Activated CD4-positive, alpha-beta T cell treated with anti-CD3 and anti-CD28 coated beads for 48 hours (primary cell): Measurements from ENCODE around the gene CEACAM19.
"Not testable (repeated sequence)": the region's sequence is repeated elsewhere in the genome, so short reads cannot be mapped to it uniquely, and the experiment has no call there.

Experiments used
- DNase-seq: peaks from one replicate; pipeline ENCODE4 v3.0.0-alpha.2; 2020

Gene CEACAM19

DNA sequence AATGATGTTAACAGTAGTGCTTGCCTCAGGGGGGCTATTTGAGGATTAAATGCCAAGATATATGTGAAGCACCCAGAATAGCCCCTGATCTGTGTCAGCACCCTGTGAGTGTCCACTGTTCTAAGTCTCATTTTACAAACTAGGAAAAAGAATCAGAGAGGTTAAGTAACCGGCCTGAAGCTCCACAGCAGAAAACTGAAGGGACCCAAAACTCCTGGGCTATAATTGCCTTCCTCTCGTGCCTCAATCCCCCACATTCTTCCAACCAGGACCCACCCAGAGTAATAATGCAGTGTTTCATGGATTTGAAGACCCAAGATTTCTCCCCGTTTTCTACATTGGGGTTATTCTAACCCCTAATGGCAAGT is 25.2 kb upstream of the CEACAM19 start:
- DNase-seq: no peak

DNA sequence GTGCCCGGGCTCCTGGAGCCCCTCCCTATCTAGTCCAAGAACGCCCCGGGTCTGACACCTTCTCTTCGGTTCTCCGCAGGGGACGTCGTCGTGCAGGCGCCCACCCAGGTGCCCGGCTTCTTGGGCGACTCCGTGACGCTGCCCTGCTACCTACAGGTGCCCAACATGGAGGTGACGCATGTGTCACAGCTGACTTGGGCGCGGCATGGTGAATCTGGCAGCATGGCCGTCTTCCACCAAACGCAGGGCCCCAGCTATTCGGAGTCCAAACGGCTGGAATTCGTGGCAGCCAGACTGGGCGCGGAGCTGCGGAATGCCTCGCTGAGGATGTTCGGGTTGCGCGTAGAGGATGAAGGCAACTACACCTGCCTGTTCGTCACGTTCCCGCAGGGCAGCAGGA is 24.1 kb upstream of the CEACAM19 start:
- no peak for DNase-seq

DNA sequence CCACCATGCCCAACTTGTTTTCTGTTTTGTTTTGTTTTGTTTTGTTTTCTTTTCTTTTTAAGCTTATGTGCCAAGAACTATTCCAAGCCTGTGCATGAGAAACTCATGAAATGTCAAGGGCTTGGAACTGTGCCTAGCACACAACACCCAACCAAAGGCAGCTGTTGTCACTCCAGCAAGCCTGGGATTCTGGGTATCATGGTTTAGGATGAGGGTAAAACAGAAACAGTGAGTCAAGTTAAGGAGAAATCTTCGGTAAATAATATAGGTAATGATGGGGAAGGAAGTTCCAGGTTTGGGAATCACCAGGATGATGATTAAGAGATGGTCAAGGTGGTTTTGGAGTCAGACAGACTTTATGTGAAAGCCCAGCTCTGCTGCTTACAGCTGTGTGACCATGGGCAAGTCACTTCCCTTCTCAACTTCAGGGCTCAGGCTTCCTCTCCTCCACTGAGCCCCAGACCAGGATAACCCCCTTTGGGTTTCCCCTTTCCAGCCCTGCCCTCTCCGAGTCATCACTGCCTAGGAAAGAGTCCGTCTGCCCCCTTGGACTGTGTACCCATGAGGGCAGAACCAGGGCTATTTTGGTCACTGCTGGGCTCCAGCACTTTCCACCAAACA is 22.5 kb upstream of the CEACAM19 start:
- no peak for DNase-seq

DNA sequence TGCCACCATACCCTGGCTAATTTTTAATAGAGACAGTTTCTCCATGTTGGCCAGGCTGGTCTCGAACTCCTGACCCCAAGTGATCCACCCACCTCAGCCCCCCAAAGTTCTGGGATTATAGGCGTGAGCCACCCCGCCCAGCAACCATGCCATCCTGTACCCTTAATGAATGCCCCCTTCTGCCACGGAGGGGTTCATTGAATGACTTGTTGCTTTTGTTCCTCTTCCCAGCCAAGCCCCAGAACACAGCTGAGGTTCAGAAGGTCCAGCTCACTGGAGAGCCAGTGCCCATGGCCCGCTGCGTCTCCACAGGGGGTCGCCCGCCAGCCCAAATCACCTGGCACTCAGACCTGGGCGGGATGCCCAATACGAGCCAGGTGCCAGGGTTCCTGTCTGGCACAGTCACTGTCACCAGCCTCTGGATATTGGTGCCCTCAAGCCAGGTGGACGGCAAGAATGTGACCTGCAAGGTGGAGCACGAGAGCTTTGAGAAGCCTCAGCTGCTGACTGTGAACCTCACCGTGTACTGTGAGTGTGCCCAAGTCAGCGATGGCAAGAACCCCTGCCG is 21.6 kb upstream of the CEACAM19 start:
- DNase-seq: no peak

DNA sequence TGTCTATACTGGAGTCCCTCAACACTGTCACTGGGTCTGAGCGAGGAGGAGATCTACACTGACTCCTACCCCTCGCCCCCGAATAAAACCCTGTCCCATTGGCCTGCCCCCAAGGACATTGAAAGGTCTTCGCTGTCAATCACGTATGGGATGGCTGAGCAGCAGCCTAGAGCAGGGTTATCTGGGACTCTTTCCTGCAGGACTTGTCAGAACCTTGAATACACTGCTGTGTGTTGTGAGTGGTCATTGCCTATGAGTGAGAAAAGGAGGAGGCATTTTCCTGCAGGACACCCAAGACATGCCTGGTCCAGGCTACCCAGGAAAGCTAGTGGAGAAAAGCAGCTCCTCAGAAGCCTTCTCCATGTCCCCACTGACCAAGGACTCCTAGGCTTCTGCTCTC is 17.9 kb upstream of the CEACAM19 start:
- DNase-seq: no peak

DNA sequence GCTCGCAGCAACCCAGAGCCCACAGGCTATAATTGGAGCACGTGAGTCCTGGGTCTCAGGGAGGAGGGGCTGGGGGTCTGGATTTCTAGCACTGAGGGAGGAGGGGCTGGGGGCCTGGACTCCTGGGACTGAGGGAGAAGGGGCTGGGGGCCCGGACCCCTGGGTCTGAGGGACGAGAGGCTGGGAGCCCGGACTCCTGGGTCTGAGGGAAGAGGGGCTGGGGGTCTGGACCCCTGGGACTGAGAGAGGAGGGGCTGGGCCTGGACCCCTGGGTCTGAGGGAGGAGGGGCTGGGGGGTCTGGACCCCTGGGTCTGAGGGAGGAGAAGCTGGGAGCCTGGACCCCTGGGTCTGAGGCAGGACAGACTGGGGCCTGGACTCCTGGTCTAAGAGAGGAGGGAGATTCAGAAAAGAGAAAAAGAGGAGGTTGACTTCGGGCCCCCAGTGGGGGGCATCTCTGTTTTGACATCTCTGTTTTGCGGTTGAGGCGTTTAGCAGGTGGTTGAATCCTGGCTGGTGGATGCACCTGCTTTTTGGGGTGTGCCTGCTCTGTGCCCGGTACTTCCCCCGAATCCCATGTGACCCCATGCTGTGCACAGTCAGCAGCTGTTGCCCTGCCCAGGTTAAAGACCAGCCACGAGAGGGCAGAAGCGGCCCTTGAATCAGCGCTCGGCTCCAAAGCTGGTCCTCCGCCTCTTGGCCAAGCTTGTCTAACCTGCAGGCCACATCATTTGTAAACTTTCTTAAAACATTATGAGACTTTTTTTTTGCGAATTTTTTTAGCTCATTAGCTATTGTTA is 17.1 kb upstream of the CEACAM19 start:
- peak; percentile 85 for DNase-seq

- DNase-seq: peak; percentile 83
Measured at GRCh38 chr19:44657211-44657921, 13.9 kb upstream of the CEACAM19 start.

- DNase-seq: no peak
Measured at GRCh38 chr19:44658069-44658733, 13.1 kb upstream of the CEACAM19 start.

- DNase-seq: no peak
Measured at GRCh38 chr19:44660081-44660480, 11.2 kb upstream of the CEACAM19 start.

GRCh38 chr19:44661205-44661604 is 10.1 kb upstream of the CEACAM19 start:
- no peak for DNase-seq

- no peak for DNase-seq
Measured at GRCh38 chr19:44661904-44662303, 9.4 kb upstream of the CEACAM19 start.

GRCh38 chr19:44662691-44663385 is 8.4 kb upstream of the CEACAM19 start:
- DNase-seq: no peak

- no peak for DNase-seq
Measured at GRCh38 chr19:44663996-44664395, 7.3 kb upstream of the CEACAM19 start.

- no peak for DNase-seq
Measured at GRCh38 chr19:44664976-44665375, 6.3 kb upstream of the CEACAM19 start.

DNA sequence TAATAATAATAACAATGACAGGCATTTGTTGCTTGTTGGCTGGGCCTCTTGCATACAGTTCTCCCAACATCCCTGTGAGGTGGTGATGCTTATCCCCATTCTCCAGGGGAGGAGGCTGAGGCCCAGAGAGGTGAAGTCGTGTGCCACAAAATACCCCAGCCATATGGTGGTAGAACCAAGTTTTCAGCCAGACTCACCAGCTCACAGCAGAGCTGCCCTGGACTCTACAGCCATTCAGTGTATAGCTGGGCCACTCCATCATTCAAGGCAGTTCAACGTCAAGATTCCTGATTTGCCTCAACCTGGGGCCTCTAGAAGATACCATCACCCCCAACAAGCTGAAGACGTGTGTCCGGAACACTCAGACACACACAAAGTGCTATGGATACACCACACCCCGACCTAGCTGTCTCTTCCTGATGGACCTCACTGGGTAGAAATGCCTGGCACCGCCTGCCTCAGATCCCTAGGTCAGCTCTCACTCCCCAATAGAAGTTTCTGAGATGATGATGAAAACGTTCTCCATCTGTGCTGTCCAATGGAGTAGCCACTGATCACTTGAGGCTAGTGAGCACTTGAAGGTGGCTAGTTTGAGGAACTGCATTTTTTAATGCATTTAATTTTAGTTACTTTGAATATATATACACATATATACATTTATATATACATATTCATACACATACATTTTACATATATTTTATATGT is 4.3 kb upstream of the CEACAM19 start:
- no peak for DNase-seq

- DNase-seq: no peak
Measured at GRCh38 chr19:44668985-44669764, 2.1 kb upstream of the CEACAM19 start.

DNA sequence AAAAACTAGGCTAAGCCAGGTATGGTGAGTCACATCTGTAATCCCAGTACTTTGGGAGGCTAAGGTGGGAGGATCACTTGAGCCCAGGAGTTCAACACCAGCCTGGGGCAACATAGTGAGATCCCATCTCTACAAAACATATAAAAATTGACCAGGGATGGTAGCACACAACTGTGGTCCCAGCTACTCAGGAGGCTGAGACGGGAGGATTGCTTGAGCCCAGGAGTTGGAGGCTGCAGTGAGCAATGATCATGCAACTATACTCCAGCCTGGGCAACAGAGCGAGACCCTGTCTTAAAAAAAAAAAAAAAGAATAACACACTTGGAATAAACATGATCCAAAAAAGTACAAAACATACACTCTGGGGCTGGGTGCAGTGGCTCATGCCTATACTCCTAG is 1.3 kb upstream of the CEACAM19 start:
- not testable (repeated sequence) for DNase-seq

DNA sequence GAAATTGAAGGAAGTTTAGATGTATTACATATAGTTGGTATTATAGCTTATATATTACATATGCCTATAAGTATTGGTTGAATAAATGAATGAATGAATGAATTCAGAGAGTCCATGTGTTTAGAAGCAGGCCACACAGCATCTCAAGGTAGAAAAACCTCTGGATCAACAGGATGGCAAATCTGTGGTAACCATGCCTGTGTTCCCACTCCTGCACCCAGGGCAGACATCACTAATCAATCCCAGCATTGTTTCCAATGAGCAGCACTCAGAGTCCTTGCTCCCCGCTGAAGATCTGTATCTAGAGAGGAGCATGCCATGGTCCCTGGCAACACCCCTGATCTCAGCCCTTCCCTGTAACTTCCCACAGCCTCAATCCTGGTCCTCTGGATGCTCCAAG is 944 bp downstream of the CEACAM19 start:
- no peak for DNase-seq

- DNase-seq: no peak
Measured at GRCh38 chr19:44673510-44673909, 2.2 kb downstream of the CEACAM19 start.

- DNase-seq: no peak
Measured at GRCh38 chr19:44675521-44675920, 4.2 kb downstream of the CEACAM19 start.
